ENCODE results near the gene GLT1D1. TPM values are rescaled to one million over a fixed set of nuclear protein-coding genes. Genes with fewer than 3 reads are reported as not detected.
A peak's percentile ranks its signal among the peaks of the same experiment; 100 is the strongest.

GLT1D1 gene
- total and polyA plus RNA-seq, 12 donors, result 0.07 to 0.50 (median 0.33) TPM; not detected in 4

- intact Hi-C loops (cut with DNase I), result no loop called here
- Histone ChIP-seq H3K36me3 (replicated peaks in 1 of 2) (peaks cover 0 to 22% of the 10 kb centered on the region in 2 donors), H3K4me1 (replicated peaks in 1 of 2) (peaks cover 0 to 23% of the 10 kb centered on the region in 2 donors), H3K9me3 (replicated peaks in 1 of 3) (no peaks in the 10 kb centered on the region), H3K27me3 (no peaks in the 10 kb centered on the region), H3K4me3 (no peak overlapping the region), H3K27ac (peak overlapping the region in 1 of 5 donors; percentile 34)
- no peak for TF ChIP-seq CTCF (IDR thresholded peaks at IDR 0.05)
- no peak for TF ChIP-seq POLR2A (IDR thresholded peaks at IDR 0.05)
- DNase-seq, result no peak
- 84 to 93% (median 88%) methylated on average over 9 of the region's 9 CpGs for WGBS, 4 donors
These were observed 46.7 kb upstream of the GLT1D1 start for GRCh38 chr12:128806573-128806972.

- peaks cover 0 to 22% of the 10 kb centered on the region in 2 donors for H3K36me3 ChIP-seq (replicated peaks in 1 of 2)
- no peaks in the 10 kb centered on the region for H3K27me3 ChIP-seq
- peaks cover 0 to 24% of the 10 kb centered on the region in 2 donors for H3K4me1 ChIP-seq (replicated peaks in 1 of 2)
- peak in 6 of 7 donors; percentile 29 to 66 (median 56) for DNase-seq
- H3K27ac ChIP-seq, result peak overlapping the region in 3 of 5 donors; percentile 16 to 34 (median 21)
- 70 to 78% (median 73%) methylated on average over 11 to 14 of the region's 14 CpGs for WGBS, 4 donors
- H3K4me3 ChIP-seq, result no peak overlapping the region
- TF ChIP-seq CTCF (IDR thresholded peaks at IDR 0.05), result no peak
- TF ChIP-seq POLR2A (IDR thresholded peaks at IDR 0.05), result no peak
- intact Hi-C loops (cut with DNase I), result no loop called here
- H3K9me3 ChIP-seq (replicated peaks in 1 of 3), result no peaks in the 10 kb centered on the region
These were observed 46.0 kb upstream of the GLT1D1 start for GRCh38 chr12:128807161-128807724.

- Histone ChIP-seq H3K27ac (no peak overlapping the region), H3K36me3 (replicated peaks in 1 of 2) (peaks cover 0 to 22% of the 10 kb centered on the region in 2 donors), H3K27me3 (no peaks in the 10 kb centered on the region), H3K4me1 (replicated peaks in 1 of 2) (peaks cover 0 to 24% of the 10 kb centered on the region in 2 donors), H3K9me3 (replicated peaks in 1 of 3) (no peaks in the 10 kb centered on the region), H3K4me3 (no peak overlapping the region)
- TF ChIP-seq CTCF (IDR thresholded peaks at IDR 0.05) (no peak), POLR2A (IDR thresholded peaks at IDR 0.05) (no peak)
- intact Hi-C loops (cut with DNase I), result no loop called here
- 90 to 93% (median 90%) methylated on average over 12 of the region's 12 CpGs for WGBS, 4 donors
- DNase-seq, result no peak
These were observed 44.6 kb upstream of the GLT1D1 start for GRCh38 chr12:128808651-128809050.

GRCh38 chr12:128810182-128811127 is 42.8 kb upstream of the GLT1D1 start:
- Histone ChIP-seq H3K27ac (peak overlapping the region in 2 of 5 donors; percentile 17 to 57), H3K27me3 (no peaks in the 10 kb centered on the region), H3K9me3 (replicated peaks in 1 of 3) (no peaks in the 10 kb centered on the region), H3K4me3 (no peak overlapping the region), H3K36me3 (replicated peaks in 1 of 2) (peaks cover 0 to 14% of the 10 kb centered on the region in 2 donors), H3K4me1 (replicated peaks in 1 of 2) (peaks cover 0 to 24% of the 10 kb centered on the region in 2 donors)
- TF ChIP-seq POLR2A (IDR thresholded peaks at IDR 0.05) (no peak), CTCF (IDR thresholded peaks at IDR 0.05) (no peak)
- DNase-seq, result peak in 1 of 7 donors; percentile 24
- intact Hi-C loops (cut with DNase I), result no loop called here
- 67 to 70% (median 68%) methylated on average over 7 to 14 of the region's 14 CpGs for WGBS, 4 donors

Data from adrenal gland (tissue), 12 donors.